HG02884 (cell line): ENCODE measurements around the gene CCNF.

ENCODE experiments used
- ATAC-seq: cut with Tn5 transposase; IDR thresholded peaks from one replicate; pipeline ENCODE4 v1.9.1; 2021; ENCODE audit warnings: mild to moderate bottlenecking, moderate library complexity; ENCODE audit not compliant: unreplicated experiment

Gene CCNF

GRCh38 chr16:2455081-2455845 is 26.0 kb downstream of the CCNF start:
- no peak for ATAC-seq

GRCh38 chr16:2456551-2457153 is 27.4 kb downstream of the CCNF start:
- ATAC-seq, result no peak

- no peak for ATAC-seq
These were observed 28.0 kb downstream of the CCNF start for GRCh38 chr16:2457267-2457666.

- no peak for ATAC-seq
These were observed 28.7 kb downstream of the CCNF start for GRCh38 chr16:2457946-2458345.

GRCh38 chr16:2458887-2459646 is 29.8 kb downstream of the CCNF start:
- ATAC-seq, result no peak

- peak; percentile 91 for ATAC-seq
These were observed 30.6 kb downstream of the CCNF start, which contains the start of gene TEDC2 for GRCh38 chr16:2459647-2460390. TEDC2 (plus strand) TSS chr16:2460109; CDS start chr16:2460145, 36 bp downstream.

- ATAC-seq, result no peak
These were observed 31.1 kb downstream of the CCNF start for GRCh38 chr16:2460391-2460713.

GRCh38 chr16:2460916-2461315 is 31.7 kb downstream of the CCNF start:
- ATAC-seq, result no peak

- no peak for ATAC-seq
These were observed 33.0 kb downstream of the CCNF start for GRCh38 chr16:2462031-2462866.

GRCh38 chr16:2464333-2464732 is 35.1 kb downstream of the CCNF start:
- no peak for ATAC-seq

- ATAC-seq, result no peak
These were observed 36.6 kb downstream of the CCNF start for GRCh38 chr16:2465653-2466415.

- ATAC-seq, result no peak
These were observed 37.6 kb downstream of the CCNF start for GRCh38 chr16:2466667-2467527.

GRCh38 chr16:2467528-2468232 is 38.4 kb downstream of the CCNF start:
- ATAC-seq, result no peak

GRCh38 chr16:2468233-2468724 is 39.0 kb downstream of the CCNF start:
- ATAC-seq, result no peak

GRCh38 chr16:2468725-2469398 is 39.6 kb downstream of the CCNF start:
- no peak for ATAC-seq

GRCh38 chr16:2469399-2470233 is 40.4 kb downstream of the CCNF start:
- no peak for ATAC-seq
